Measurements from ENCODE around the gene CD28. TPM values are rescaled to one million over a fixed set of nuclear protein-coding genes. Genes with fewer than 3 reads are reported as not detected.

CD28 gene
- total and polyA plus RNA-seq, 4 donors: 1.0 to 11.0 (median 5.7) TPM

DNA sequence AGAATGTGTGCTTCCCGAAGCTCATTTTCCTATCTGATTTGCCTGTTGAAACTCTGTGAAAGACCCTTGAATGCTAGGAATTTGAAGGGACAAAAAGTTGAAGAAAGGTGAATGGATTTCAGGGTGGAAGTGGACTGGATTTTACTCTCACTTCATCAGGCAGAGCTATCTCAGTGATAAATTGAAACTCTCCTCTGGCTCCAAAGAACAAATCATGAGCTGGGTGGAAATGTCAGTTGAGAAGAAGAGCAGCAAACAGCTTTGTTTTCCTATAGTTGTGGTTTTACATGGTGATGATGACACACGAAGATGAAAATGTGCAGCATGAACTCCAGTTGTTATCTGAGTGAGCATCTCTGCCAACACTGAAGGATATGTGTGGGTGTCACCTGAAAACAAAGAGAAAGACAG lies 34.4 kb downstream of the CD28 start:
- WGBS, 2 donors: 90 to 91% methylated on average over 2 of the region's 2 CpGs
- Histone ChIP-seq H3K9me3 (ENCODE audit: control insufficient read depth, low read length) (no peaks in the 10 kb centered on the region), H3K27me3 (ENCODE audit: control insufficient read depth in 1 of 2, insufficient read depth in 2 of 2, low read length in 1 of 2) (no peaks in the 10 kb centered on the region), H3K4me3 (ENCODE audit: low read length in 2 of 2) (no peak overlapping the region), H3K4me1 (ENCODE audit: control insufficient read depth in 1 of 2, insufficient read depth in 2 of 2, low read length in 2 of 2) (peaks cover 0 to 2% of the 10 kb centered on the region in 2 donors), H3K36me3 (ENCODE audit: control insufficient read depth in 1 of 2, insufficient read depth in 2 of 2, low read length in 1 of 2) (no peaks in the 10 kb centered on the region), H3K27ac (ENCODE audit: low read depth in 1 of 2, low read length in 2 of 2) (no peak overlapping the region)
- intact Hi-C loops (cut with DNase I): no loop called here
- no peak for ATAC-seq (ENCODE audit: low FRiP score)
- DNase-seq: no peak

DNA sequence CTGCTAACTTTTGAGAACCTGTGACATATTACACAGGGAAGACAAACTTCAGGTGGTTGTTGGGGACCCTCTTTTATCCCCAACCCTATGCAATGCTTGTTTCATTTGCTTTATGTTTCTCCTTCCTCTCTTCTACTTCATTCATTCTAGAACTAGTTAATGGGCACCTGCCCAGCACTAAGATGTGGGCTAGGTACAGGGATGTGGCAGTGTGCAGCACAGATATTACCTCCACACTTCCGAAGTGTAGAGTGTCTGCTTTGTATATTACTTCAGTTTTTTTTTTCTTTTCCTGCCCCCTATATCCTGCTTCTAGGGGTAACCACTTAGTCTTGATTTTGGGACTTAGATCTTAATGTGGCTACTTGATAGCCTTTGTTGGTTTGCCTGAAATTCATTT lies 35.1 kb downstream of the CD28 start:
- Histone ChIP-seq H3K4me3 (ENCODE audit: low read length in 2 of 2) (no peak overlapping the region), H3K27ac (ENCODE audit: low read depth in 1 of 2, low read length in 2 of 2) (no peak overlapping the region), H3K4me1 (ENCODE audit: control insufficient read depth in 1 of 2, insufficient read depth in 2 of 2, low read length in 2 of 2) (peaks cover 0 to 2% of the 10 kb centered on the region in 2 donors), H3K36me3 (ENCODE audit: control insufficient read depth in 1 of 2, insufficient read depth in 2 of 2, low read length in 1 of 2) (no peaks in the 10 kb centered on the region), H3K27me3 (ENCODE audit: control insufficient read depth in 1 of 2, insufficient read depth in 2 of 2, low read length in 1 of 2) (no peaks in the 10 kb centered on the region), H3K9me3 (ENCODE audit: control insufficient read depth, low read length) (no peaks in the 10 kb centered on the region)
- intact Hi-C loops (cut with DNase I): no loop called here
- DNase-seq: no peak
- 41 to 93% methylated on average over 1 of the region's 1 CpG for WGBS, 2 donors
- no peak for ATAC-seq (ENCODE audit: low FRiP score)

DNA sequence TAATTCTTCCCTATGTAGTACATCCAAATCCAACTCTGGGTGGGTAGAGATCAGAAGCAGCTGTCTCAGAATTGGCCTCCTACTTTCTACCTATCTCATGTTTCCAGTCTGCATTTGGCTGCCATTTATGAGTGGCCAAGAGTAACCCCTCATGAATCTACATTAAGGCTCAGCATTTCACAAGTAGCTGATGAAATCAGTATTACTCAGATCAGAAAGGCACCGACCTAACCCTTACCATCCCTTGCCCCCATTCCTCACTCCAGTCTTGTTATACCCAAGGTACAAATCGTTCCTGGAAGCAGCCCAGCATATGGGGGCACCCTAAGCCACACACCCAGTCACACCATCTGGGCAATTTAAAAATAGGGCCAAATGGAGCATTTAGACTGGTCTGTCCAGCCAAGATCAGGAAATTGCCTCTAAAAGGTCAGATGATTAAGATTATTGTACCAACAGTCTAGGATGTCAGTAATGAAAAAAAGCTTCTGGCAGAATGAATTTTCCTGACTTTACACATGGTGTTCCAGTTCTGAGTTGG lies 37.1 kb downstream of the CD28 start:
- WGBS, 2 donors: 39 to 61% methylated on average over 2 of the region's 2 CpGs
- DNase-seq: no peak
- no peak overlapping the region for H3K27ac ChIP-seq (ENCODE audit: low read depth in 1 of 2, low read length in 2 of 2)

GRCh38 chr2:203744091-203744490 lies 37.7 kb downstream of the CD28 start:
- Histone ChIP-seq H3K27ac (ENCODE audit: low read depth in 1 of 2, low read length in 2 of 2) (no peak overlapping the region), H3K27me3 (ENCODE audit: control insufficient read depth in 1 of 2, insufficient read depth in 2 of 2, low read length in 1 of 2) (no peaks in the 10 kb centered on the region), H3K9me3 (ENCODE audit: control insufficient read depth, low read length) (no peaks in the 10 kb centered on the region), H3K4me1 (ENCODE audit: control insufficient read depth in 1 of 2, insufficient read depth in 2 of 2, low read length in 2 of 2) (peaks cover 0 to 2% of the 10 kb centered on the region in 2 donors), H3K4me3 (ENCODE audit: low read length in 2 of 2) (no peak overlapping the region), H3K36me3 (ENCODE audit: control insufficient read depth in 1 of 2, insufficient read depth in 2 of 2, low read length in 1 of 2) (no peaks in the 10 kb centered on the region)
- DNase-seq (no peak), ATAC-seq (ENCODE audit: low FRiP score) (no peak)
- WGBS, 2 donors: 91 to 93% methylated on average over 4 of the region's 4 CpGs
- intact Hi-C loops (cut with DNase I): no loop called here

More for the DNA sequence above, 37.1 kb downstream of the CD28 start:
- no peaks in the 10 kb centered on the region for H3K36me3 ChIP-seq (ENCODE audit: control insufficient read depth in 1 of 2, insufficient read depth in 2 of 2, low read length in 1 of 2)
- H3K27me3 ChIP-seq (ENCODE audit: control insufficient read depth in 1 of 2, insufficient read depth in 2 of 2, low read length in 1 of 2): no peaks in the 10 kb centered on the region
- peaks cover 0 to 2% of the 10 kb centered on the region in 2 donors for H3K4me1 ChIP-seq (ENCODE audit: control insufficient read depth in 1 of 2, insufficient read depth in 2 of 2, low read length in 2 of 2)
- no peak overlapping the region for H3K4me3 ChIP-seq (ENCODE audit: low read length in 2 of 2)
- intact Hi-C loops (cut with DNase I): no loop called here
- H3K9me3 ChIP-seq (ENCODE audit: control insufficient read depth, low read length): no peaks in the 10 kb centered on the region
- no peak for ATAC-seq (ENCODE audit: low FRiP score)

GRCh38 chr2:203745267-203745666 lies 38.8 kb downstream of the CD28 start:
- intact Hi-C loops (cut with DNase I): no loop called here
- H3K27ac ChIP-seq (ENCODE audit: low read depth in 1 of 2, low read length in 2 of 2): no peak overlapping the region
- H3K27me3 ChIP-seq (ENCODE audit: control insufficient read depth in 1 of 2, insufficient read depth in 2 of 2, low read length in 1 of 2): no peaks in the 10 kb centered on the region
- peaks cover 0 to 2% of the 10 kb centered on the region in 2 donors for H3K4me1 ChIP-seq (ENCODE audit: control insufficient read depth in 1 of 2, insufficient read depth in 2 of 2, low read length in 2 of 2)
- H3K4me3 ChIP-seq (ENCODE audit: low read length in 2 of 2): no peak overlapping the region
- DNase-seq (no peak), ATAC-seq (ENCODE audit: low FRiP score) (no peak)
- H3K36me3 ChIP-seq (ENCODE audit: control insufficient read depth in 1 of 2, insufficient read depth in 2 of 2, low read length in 1 of 2): no peaks in the 10 kb centered on the region
- 97 to 100% methylated on average over 1 of the region's 1 CpG for WGBS, 2 donors
- no peaks in the 10 kb centered on the region for H3K9me3 ChIP-seq (ENCODE audit: control insufficient read depth, low read length)

- ATAC-seq (ENCODE audit: low FRiP score) (no peak), DNase-seq (no peak)
- H3K36me3 ChIP-seq (ENCODE audit: control insufficient read depth in 1 of 2, insufficient read depth in 2 of 2, low read length in 1 of 2): no peaks in the 10 kb centered on the region
- no peaks in the 10 kb centered on the region for H3K9me3 ChIP-seq (ENCODE audit: control insufficient read depth, low read length)
- H3K27ac ChIP-seq (ENCODE audit: low read depth in 1 of 2, low read length in 2 of 2): no peak overlapping the region
- no peaks in the 10 kb centered on the region for H3K27me3 ChIP-seq (ENCODE audit: control insufficient read depth in 1 of 2, insufficient read depth in 2 of 2, low read length in 1 of 2)
- 89 to 93% methylated on average over 4 of the region's 4 CpGs for whole genome bisulfite sequencing, 2 donors
- intact Hi-C loops (cut with DNase I): no loop called here
- no peak overlapping the region for H3K4me3 ChIP-seq (ENCODE audit: low read length in 2 of 2)
- no peaks in the 10 kb centered on the region for H3K4me1 ChIP-seq (ENCODE audit: control insufficient read depth in 1 of 2, insufficient read depth in 2 of 2, low read length in 2 of 2)
Observed at GRCh38 chr2:203748331-203749126, 42.1 kb downstream of the CD28 start.

DNA sequence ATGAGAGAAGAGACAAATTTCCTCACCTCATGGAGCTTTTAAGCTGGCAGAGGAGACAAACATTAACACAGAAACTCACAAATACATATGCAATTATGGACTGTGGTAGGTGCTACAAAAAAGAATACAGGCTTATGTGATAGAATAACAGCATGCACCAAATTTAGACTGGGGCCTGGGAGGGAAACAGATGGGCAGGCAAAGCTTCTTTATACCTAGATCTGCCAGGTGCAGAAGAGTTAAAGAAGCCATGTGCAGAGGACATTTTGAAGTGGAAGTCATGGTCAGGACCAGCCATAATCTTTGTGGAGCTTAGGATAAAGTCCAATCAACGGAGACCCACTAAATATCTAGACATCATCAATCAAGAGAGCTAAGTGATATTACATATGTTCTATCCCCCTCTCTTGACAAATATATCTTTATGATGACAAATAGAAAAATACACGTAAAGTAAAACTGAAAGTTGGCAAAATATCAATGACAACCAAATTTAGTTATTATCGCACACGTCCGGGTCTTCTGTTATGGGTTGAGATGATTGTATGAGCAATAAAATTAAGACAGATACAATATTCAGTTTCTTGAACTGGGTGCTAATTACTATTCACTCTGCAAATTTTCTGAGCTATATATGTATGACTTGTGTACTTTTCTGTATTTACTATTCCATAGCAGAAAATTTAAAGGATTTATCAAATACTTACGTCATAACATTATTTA lies 44.1 kb downstream of the CD28 start:
- 81 to 87% methylated on average over 6 of the region's 6 CpGs for WGBS, 2 donors
- H3K27me3 ChIP-seq (ENCODE audit: control insufficient read depth in 1 of 2, insufficient read depth in 2 of 2, low read length in 1 of 2): no peaks in the 10 kb centered on the region
- intact Hi-C loops (cut with DNase I): no loop called here

DNA sequence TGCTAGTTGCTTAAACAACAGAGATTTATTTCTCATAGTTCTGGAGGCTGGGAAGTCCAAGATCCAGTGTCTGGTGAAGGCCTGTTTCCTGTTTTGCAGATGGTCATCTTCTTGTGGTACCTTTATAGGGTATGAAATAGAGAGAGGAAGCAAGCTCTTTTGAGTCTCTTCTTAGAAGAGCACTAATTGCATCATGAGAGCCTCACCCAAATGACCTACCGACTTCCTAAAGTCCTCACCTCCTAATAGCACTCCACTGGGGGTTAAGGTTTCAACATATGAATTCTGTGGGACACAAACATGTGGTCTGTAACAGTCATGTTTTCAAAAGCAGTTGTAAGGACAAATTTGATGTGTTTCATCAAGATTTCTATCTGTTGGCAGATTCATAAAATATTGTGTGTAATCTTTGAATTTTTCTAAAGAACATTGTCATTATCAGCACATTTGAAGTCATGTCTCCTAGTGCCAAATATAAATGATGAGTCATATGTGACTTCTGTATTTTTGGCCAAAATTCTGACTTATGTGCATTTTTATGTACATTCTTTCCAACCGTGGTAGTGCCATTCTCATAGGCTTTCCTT lies 45.3 kb downstream of the CD28 start:
- no peak overlapping the region for H3K27ac ChIP-seq (ENCODE audit: low read depth in 1 of 2, low read length in 2 of 2)
- DNase-seq: no peak
- ATAC-seq (ENCODE audit: low FRiP score): no peak
- no peaks in the 10 kb centered on the region for H3K9me3 ChIP-seq (ENCODE audit: control insufficient read depth, low read length)
- WGBS, 2 donors: 42 to 48% methylated on average over 2 of the region's 2 CpGs
- H3K36me3 ChIP-seq (ENCODE audit: control insufficient read depth in 1 of 2, insufficient read depth in 2 of 2, low read length in 1 of 2): no peaks in the 10 kb centered on the region
- intact Hi-C loops (cut with DNase I): no loop called here
- no peaks in the 10 kb centered on the region for H3K27me3 ChIP-seq (ENCODE audit: control insufficient read depth in 1 of 2, insufficient read depth in 2 of 2, low read length in 1 of 2)
- H3K4me3 ChIP-seq (ENCODE audit: low read length in 2 of 2): no peak overlapping the region
- H3K4me1 ChIP-seq (ENCODE audit: control insufficient read depth in 1 of 2, insufficient read depth in 2 of 2, low read length in 2 of 2): no peaks in the 10 kb centered on the region

More for the DNA sequence above, 44.1 kb downstream of the CD28 start:
- H3K9me3 ChIP-seq (ENCODE audit: control insufficient read depth, low read length): no peaks in the 10 kb centered on the region
- no peaks in the 10 kb centered on the region for H3K36me3 ChIP-seq (ENCODE audit: control insufficient read depth in 1 of 2, insufficient read depth in 2 of 2, low read length in 1 of 2)
- H3K4me3 ChIP-seq (ENCODE audit: low read length in 2 of 2): no peak overlapping the region
- no peaks in the 10 kb centered on the region for H3K4me1 ChIP-seq (ENCODE audit: control insufficient read depth in 1 of 2, insufficient read depth in 2 of 2, low read length in 2 of 2)
- ATAC-seq (ENCODE audit: low FRiP score): no peak
- no peak overlapping the region for H3K27ac ChIP-seq (ENCODE audit: low read depth in 1 of 2, low read length in 2 of 2)
- DNase-seq: no peak

Measured in aorta (tissue), 5 donors.